WTC11 (cell line): Measurements from ENCODE around the gene LYL1. TPM values are rescaled to one million over a fixed set of nuclear protein-coding genes. Genes with fewer than 3 reads are reported as not detected.
A peak's percentile ranks its signal among the peaks of the same experiment; 100 is the strongest.

Source experiments
- ATAC-seq: fragments of 200-7000 bp; cut with Tn5 transposase; 2 replicates; pipeline ENCODE4 v1.10.0; 2021; ENCODE audit warnings: mild to moderate bottlenecking, moderate library complexity
- CTCF ChIA-PET: fragments of 300-600 bp; sonication (Branson Sonifier 250); formaldehyde crosslinking; loops from one replicate; lab custom pipeline; 2021; ENCODE audit warnings: antibody characterized with exemption; lab: Charles Lee
- POLR2A ChIA-PET: fragments of 350-600 bp; sonication (Branson Sonifier 250); formaldehyde crosslinking; loops from one replicate; lab custom pipeline; 2021; ENCODE audit warnings: antibody characterized with exemption; lab: Charles Lee
- DNase-seq: peaks from one replicate; pipeline ENCODE4 v3.0.0; 2021; ENCODE audit warnings: low spot score
- H3K27ac Mint-ChIP-seq: 2 replicates; pipeline ENCODE4 v1.8.0; 2021; ENCODE audit warnings: mixed read lengths
- H3K27me3 Mint-ChIP-seq: 2 replicates; pipeline ENCODE4 v1.8.0; 2021; ENCODE audit warnings: low read depth, mild to moderate bottlenecking, moderate library complexity, mixed read lengths
- H3K36me3 Mint-ChIP-seq: 2 replicates; pipeline ENCODE4 v1.8.0; 2021; ENCODE audit warnings: mixed read lengths
- H3K4me1 Mint-ChIP-seq: 2 replicates; pipeline ENCODE4 v1.8.0; 2022; ENCODE audit warnings: mixed read lengths
- H3K4me3 Mint-ChIP-seq: 2 replicates; pipeline ENCODE4 v1.8.0; 2021; ENCODE audit warnings: mild to moderate bottlenecking, moderate library complexity, mixed read lengths
- H3K9me3 Mint-ChIP-seq: 2 replicates; pipeline ENCODE4 v1.8.0; 2021; ENCODE audit warnings: mixed read lengths
- CREB1 ChIP-seq: sonication (generic); formaldehyde crosslinking; IDR thresholded peaks from 2 replicates; pipeline ENCODE4 v1.8.0; 2023; ENCODE audit warnings: mild to moderate bottlenecking, missing genetic modification reagents
- EMX1 ChIP-seq: fragments of 250-450 bp; sonication (Bioruptor Pico); IDR thresholded peaks from 2 replicates; pipeline ENCODE4 v1.8.0; 2021; ENCODE audit warnings: mild to moderate bottlenecking
- ESRRA ChIP-seq: sonication (generic); formaldehyde crosslinking; IDR thresholded peaks from 2 replicates; pipeline ENCODE4 v1.8.1; 2022; ENCODE audit warnings: mild to moderate bottlenecking, missing genetic modification reagents, borderline replicate concordance
- HMGA2 ChIP-seq: fragments of 250-450 bp; sonication (Bioruptor Pico); IDR thresholded peaks from 2 replicates; pipeline ENCODE4 v1.4.0; 2021; ENCODE audit warnings: mild to moderate bottlenecking, moderate library complexity
- KAT7 ChIP-seq: sonication (generic); formaldehyde crosslinking; IDR thresholded peaks from 2 replicates; pipeline ENCODE4 v1.8.1; 2023; ENCODE audit warnings: missing genetic modification reagents, mild to moderate bottlenecking, borderline replicate concordance
- MYBL2 ChIP-seq: sonication (generic); formaldehyde crosslinking; IDR thresholded peaks from 2 replicates; pipeline ENCODE4 v1.8.1; 2023; ENCODE audit warnings: mild to moderate bottlenecking, moderate library complexity, missing genetic modification reagents
- NFE2L1 ChIP-seq: sonication (generic); formaldehyde crosslinking; IDR thresholded peaks from 2 replicates; pipeline ENCODE4 v1.8.1; 2023; ENCODE audit warnings: missing genetic modification reagents
- PRRX2 ChIP-seq: fragments of 250-450 bp; sonication (Bioruptor Pico); IDR thresholded peaks from 2 replicates; pipeline ENCODE4 v1.8.0; 2021; ENCODE audit warnings: mild to moderate bottlenecking
- SMAD3 ChIP-seq: sonication (generic); formaldehyde crosslinking; IDR thresholded peaks from 2 replicates; pipeline ENCODE4 v1.8.0; 2022; ENCODE audit warnings: missing genetic modification reagents, mild to moderate bottlenecking, borderline replicate concordance
- SMAD4 ChIP-seq: sonication (generic); formaldehyde crosslinking; IDR thresholded peaks from 2 replicates; pipeline ENCODE4 v1.8.0; 2022; ENCODE audit warnings: mild to moderate bottlenecking, missing genetic modification reagents
- SP1 ChIP-seq: sonication (generic); formaldehyde crosslinking; conservative IDR thresholded peaks from 2 replicates; pipeline ENCODE4 v1.8.1; 2022; ENCODE audit warnings: missing genetic modification reagents
- TP53 ChIP-seq: sonication (generic); formaldehyde crosslinking; IDR thresholded peaks from 2 replicates; pipeline ENCODE4 v1.8.1; 2023; ENCODE audit warnings: mild to moderate bottlenecking, missing genetic modification reagents
- ZNF138 ChIP-seq: sonication (generic); formaldehyde crosslinking; conservative IDR thresholded peaks from 2 replicates; pipeline ENCODE4 v1.8.1; 2022; ENCODE audit warnings: mild to moderate bottlenecking, moderate library complexity, missing genetic modification reagents
- ZNF219 ChIP-seq: sonication (generic); formaldehyde crosslinking; IDR thresholded peaks from 2 replicates; pipeline ENCODE4 v1.8.0; 2023; ENCODE audit warnings: missing genetic modification reagents, mild to moderate bottlenecking, borderline replicate concordance
- ZNF396 ChIP-seq: fragments of 250-450 bp; sonication (Bioruptor Pico); IDR thresholded peaks from 2 replicates; pipeline ENCODE4 v1.8.0; 2021; ENCODE audit warnings: mild to moderate bottlenecking, moderate library complexity, borderline replicate concordance
- total RNA-seq: library from RNA; stranded (reverse); gene quantifications from 3 replicates; pipeline ENCODE4 v1.2.3, GENCODE V29; 2021
- TF ChIP-seq, protein P1 (sequence below): sonication (generic); formaldehyde crosslinking; IDR thresholded peaks from 2 replicates; pipeline ENCODE4 v1.8.1; 2022; ENCODE audit warnings: mild to moderate bottlenecking, missing genetic modification reagents, moderate library complexity, borderline replicate concordance
- TF ChIP-seq, protein P2 (sequence below): fragments of 250-450 bp; sonication (Bioruptor Pico); IDR thresholded peaks from 2 replicates; pipeline ENCODE4 v1.9.0; 2021; ENCODE audit warnings: moderate library complexity, mild to moderate bottlenecking, inconsistent platforms, borderline replicate concordance
- TF ChIP-seq, protein P3 (sequence below): sonication (generic); formaldehyde crosslinking; IDR thresholded peaks from 2 replicates; pipeline ENCODE4 v1.8.0; 2022; ENCODE audit warnings: missing genetic modification reagents
- TF ChIP-seq, protein P4 (sequence below): sonication (generic); formaldehyde crosslinking; IDR thresholded peaks from 2 replicates; pipeline ENCODE4 v1.8.0; 2023; ENCODE audit warnings: missing genetic modification reagents, mild to moderate bottlenecking, borderline replicate concordance
- TF ChIP-seq, protein P5 (sequence below): sonication (generic); formaldehyde crosslinking; IDR thresholded peaks from 2 replicates; pipeline ENCODE4 v1.8.0; 2022; ENCODE audit warnings: mild to moderate bottlenecking, missing genetic modification reagents
- TF ChIP-seq, protein P6 (sequence below): sonication (generic); formaldehyde crosslinking; IDR thresholded peaks from 2 replicates; pipeline ENCODE4 v1.8.0; 2022; ENCODE audit warnings: mild to moderate bottlenecking, missing genetic modification reagents

Gene LYL1
- total RNA-seq, 1 experiment from 2014 or later, result 1.2 TPM

DNA sequence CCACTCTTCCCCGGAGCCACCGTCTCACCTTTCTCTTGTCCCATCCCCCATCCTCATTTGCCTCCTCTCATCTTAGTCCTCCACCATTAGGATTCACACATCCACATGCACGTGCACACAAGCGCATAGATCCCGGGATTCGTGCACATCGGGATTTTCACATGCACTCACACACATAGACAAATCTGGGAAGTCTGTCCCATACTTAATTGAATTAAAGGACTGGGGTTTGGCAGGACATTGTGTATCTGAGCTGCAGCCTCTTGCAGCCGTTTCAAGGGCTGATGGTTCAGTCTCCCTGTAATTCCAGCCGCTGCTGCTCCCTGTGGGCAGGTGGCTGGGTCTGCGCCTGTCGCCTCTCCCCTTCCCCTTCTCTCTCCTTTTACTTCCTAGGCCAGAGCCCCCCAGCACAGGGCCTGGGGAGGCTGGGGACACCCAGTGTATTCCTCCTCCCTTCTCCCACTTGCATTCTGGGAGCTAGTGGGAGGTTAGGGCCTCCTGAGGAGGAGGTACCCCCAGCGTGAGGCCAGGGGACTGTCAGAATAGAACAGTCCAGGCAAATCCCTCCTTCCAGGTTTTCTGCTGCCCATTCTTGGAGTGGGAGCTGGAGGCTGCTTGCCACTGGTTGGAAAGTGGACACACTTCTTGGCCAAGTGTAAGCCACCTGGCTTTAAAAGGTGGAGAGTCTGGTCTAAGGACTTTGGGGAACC is 43.6 kb downstream of the LYL1 start:
- TF ChIP-seq CREB1 (CRISPR knock-in tag) (no peak), KAT7 (CRISPR knock-in tag) (no peak), ZNF396 (CRISPR knock-in tag) (no peak), TP53 (CRISPR knock-in tag) (no peak)
- TF ChIP-seq, protein P1, sequence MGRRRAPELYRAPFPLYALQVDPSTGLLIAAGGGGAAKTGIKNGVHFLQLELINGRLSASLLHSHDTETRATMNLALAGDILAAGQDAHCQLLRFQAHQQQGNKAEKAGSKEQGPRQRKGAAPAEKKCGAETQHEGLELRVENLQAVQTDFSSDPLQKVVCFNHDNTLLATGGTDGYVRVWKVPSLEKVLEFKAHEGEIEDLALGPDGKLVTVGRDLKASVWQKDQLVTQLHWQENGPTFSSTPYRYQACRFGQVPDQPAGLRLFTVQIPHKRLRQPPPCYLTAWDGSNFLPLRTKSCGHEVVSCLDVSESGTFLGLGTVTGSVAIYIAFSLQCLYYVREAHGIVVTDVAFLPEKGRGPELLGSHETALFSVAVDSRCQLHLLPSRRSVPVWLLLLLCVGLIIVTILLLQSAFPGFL (CRISPR knock-in tag), result no peak
- TF ChIP-seq, protein P2, sequence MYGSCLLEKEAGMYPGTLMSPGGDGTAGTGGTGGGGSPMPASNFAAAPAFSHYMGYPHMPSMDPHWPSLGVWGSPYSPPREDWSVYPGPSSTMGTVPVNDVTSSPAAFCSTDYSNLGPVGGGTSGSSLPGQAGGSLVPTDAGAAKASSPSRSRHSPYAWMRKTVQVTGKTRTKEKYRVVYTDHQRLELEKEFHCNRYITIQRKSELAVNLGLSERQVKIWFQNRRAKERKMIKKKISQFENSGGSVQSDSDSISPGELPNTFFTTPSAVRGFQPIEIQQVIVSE (CRISPR knock-in tag), result no peak
- TF ChIP-seq, protein P3, sequence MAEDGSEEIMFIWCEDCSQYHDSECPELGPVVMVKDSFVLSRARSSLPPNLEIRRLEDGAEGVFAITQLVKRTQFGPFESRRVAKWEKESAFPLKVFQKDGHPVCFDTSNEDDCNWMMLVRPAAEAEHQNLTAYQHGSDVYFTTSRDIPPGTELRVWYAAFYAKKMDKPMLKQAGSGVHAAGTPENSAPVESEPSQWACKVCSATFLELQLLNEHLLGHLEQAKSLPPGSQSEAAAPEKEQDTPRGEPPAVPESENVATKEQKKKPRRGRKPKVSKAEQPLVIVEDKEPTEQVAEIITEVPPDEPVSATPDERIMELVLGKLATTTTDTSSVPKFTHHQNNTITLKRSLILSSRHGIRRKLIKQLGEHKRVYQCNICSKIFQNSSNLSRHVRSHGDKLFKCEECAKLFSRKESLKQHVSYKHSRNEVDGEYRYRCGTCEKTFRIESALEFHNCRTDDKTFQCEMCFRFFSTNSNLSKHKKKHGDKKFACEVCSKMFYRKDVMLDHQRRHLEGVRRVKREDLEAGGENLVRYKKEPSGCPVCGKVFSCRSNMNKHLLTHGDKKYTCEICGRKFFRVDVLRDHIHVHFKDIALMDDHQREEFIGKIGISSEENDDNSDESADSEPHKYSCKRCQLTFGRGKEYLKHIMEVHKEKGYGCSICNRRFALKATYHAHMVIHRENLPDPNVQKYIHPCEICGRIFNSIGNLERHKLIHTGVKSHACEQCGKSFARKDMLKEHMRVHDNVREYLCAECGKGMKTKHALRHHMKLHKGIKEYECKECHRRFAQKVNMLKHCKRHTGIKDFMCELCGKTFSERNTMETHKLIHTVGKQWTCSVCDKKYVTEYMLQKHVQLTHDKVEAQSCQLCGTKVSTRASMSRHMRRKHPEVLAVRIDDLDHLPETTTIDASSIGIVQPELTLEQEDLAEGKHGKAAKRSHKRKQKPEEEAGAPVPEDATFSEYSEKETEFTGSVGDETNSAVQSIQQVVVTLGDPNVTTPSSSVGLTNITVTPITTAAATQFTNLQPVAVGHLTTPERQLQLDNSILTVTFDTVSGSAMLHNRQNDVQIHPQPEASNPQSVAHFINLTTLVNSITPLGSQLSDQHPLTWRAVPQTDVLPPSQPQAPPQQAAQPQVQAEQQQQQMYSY (CRISPR knock-in tag), result peak; percentile 76
- TF ChIP-seq, protein P4, sequence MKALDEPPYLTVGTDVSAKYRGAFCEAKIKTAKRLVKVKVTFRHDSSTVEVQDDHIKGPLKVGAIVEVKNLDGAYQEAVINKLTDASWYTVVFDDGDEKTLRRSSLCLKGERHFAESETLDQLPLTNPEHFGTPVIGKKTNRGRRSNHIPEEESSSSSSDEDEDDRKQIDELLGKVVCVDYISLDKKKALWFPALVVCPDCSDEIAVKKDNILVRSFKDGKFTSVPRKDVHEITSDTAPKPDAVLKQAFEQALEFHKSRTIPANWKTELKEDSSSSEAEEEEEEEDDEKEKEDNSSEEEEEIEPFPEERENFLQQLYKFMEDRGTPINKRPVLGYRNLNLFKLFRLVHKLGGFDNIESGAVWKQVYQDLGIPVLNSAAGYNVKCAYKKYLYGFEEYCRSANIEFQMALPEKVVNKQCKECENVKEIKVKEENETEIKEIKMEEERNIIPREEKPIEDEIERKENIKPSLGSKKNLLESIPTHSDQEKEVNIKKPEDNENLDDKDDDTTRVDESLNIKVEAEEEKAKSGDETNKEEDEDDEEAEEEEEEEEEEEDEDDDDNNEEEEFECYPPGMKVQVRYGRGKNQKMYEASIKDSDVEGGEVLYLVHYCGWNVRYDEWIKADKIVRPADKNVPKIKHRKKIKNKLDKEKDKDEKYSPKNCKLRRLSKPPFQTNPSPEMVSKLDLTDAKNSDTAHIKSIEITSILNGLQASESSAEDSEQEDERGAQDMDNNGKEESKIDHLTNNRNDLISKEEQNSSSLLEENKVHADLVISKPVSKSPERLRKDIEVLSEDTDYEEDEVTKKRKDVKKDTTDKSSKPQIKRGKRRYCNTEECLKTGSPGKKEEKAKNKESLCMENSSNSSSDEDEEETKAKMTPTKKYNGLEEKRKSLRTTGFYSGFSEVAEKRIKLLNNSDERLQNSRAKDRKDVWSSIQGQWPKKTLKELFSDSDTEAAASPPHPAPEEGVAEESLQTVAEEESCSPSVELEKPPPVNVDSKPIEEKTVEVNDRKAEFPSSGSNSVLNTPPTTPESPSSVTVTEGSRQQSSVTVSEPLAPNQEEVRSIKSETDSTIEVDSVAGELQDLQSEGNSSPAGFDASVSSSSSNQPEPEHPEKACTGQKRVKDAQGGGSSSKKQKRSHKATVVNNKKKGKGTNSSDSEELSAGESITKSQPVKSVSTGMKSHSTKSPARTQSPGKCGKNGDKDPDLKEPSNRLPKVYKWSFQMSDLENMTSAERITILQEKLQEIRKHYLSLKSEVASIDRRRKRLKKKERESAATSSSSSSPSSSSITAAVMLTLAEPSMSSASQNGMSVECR (CRISPR knock-in tag), result no peak
- no peak for DNase-seq
- ATAC-seq, result no peak
- Mint-ChIP-seq H3K27me3 (peaks cover 98% of the 10 kb centered on the region), H3K9me3 (no peaks in the 10 kb centered on the region), H3K36me3 (no peaks in the 10 kb centered on the region), H3K4me3 (peak overlapping the region; percentile 39; the same call in 1 of the 2 replicates), H3K4me1 (peaks cover 43% of the 10 kb centered on the region), H3K27ac (no peak overlapping the region)
- POLR2A ChIA-PET, result interaction anchor here (0.6 to 1.4 kb wide), 2 partner anchors 81 to 201 kb away, joined by 3 to 4 read pairs; no protein-coding TSS in a partner anchor
- CTCF ChIA-PET, result interaction anchor here (0.9 to 12.4 kb wide), 19 partner anchors 7 to 136 kb away, joined by 3 to 294 read pairs (median 14); no protein-coding TSS in a partner anchor

DNA sequence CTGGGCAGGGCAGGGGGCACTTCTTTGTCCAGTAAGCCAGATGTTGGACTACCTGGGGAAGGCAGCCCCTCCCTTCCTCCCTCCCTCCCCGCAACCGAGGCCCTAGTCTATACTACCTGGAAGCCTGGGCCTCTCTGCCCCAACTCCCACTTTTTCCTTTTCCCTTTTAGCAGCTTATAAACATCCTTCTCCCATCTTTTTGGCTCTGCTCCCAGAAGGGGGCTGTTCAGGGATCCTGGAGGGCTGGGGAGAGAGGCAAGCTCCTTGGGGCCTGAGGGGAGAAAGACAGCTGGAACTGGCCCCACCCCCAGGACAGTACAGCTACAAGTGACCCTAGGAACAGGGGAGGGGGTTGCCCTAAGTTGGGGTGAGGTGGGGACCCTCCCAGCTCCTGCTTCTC is 44.9 kb downstream of the LYL1 start:
- Mint-ChIP-seq H3K4me3 (no peak overlapping the region), H3K9me3 (no peaks in the 10 kb centered on the region), H3K36me3 (no peaks in the 10 kb centered on the region), H3K27ac (no peak overlapping the region), H3K4me1 (peaks cover 52% of the 10 kb centered on the region), H3K27me3 (peaks cover 100% of the 10 kb centered on the region)
- no peak for DNase-seq
- POLR2A ChIA-PET, result interaction anchor here (0.5 to 1.4 kb wide), 2 partner anchors 69 to 80 kb away, joined by 3 read pairs; no protein-coding TSS in a partner anchor
- no peak for ATAC-seq
- CTCF ChIA-PET, result interaction anchor here (0.9 to 12.4 kb wide), 10 partner anchors 12 to 92 kb away, joined by 3 to 294 read pairs (median 48); no protein-coding TSS in a partner anchor
- TF ChIP-seq, protein P1 (CRISPR knock-in tag), result no peak
- TF ChIP-seq, protein P5, sequence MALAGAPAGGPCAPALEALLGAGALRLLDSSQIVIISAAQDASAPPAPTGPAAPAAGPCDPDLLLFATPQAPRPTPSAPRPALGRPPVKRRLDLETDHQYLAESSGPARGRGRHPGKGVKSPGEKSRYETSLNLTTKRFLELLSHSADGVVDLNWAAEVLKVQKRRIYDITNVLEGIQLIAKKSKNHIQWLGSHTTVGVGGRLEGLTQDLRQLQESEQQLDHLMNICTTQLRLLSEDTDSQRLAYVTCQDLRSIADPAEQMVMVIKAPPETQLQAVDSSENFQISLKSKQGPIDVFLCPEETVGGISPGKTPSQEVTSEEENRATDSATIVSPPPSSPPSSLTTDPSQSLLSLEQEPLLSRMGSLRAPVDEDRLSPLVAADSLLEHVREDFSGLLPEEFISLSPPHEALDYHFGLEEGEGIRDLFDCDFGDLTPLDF, result no peak
- TF ChIP-seq ZNF138 (CRISPR knock-in tag) (no peak), SP1 (CRISPR knock-in tag) (no peak), PRRX2 (CRISPR knock-in tag) (no peak), MYBL2 (no peak), KAT7 (CRISPR knock-in tag) (no peak), EMX1 (CRISPR knock-in tag) (no peak), HMGA2 (CRISPR knock-in tag) (no peak), SMAD3 (CRISPR knock-in tag) (no peak), NFE2L1 (CRISPR knock-in tag) (no peak), ESRRA (CRISPR knock-in tag) (no peak), ZNF219 (no peak), SMAD4 (no peak)
- TF ChIP-seq, protein P6, sequence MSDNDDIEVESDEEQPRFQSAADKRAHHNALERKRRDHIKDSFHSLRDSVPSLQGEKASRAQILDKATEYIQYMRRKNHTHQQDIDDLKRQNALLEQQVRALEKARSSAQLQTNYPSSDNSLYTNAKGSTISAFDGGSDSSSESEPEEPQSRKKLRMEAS (CRISPR knock-in tag), result no peak
